GM23248 (cell line): ENCODE measurements around the gene EVA1C.

Source experiments
- EZH2 ChIP-seq: fragments of 200-600 bp; sonication (generic); IDR thresholded peaks from 2 replicates; pipeline ENCODE4 v1.6.1; 2018; ENCODE audit warnings: antibody characterized with exemption, mild to moderate bottlenecking; ENCODE audit not compliant: insufficient read depth, poor library complexity, severe bottlenecking
- EZH2phosphoT487 ChIP-seq: fragments of 200-600 bp; sonication (generic); IDR thresholded peaks from 2 replicates; pipeline ENCODE4 v1.6.1; 2018; ENCODE audit warnings: antibody characterized with exemption, moderate library complexity, mild to moderate bottlenecking, low read depth; ENCODE audit not compliant: insufficient read depth

DNA sequence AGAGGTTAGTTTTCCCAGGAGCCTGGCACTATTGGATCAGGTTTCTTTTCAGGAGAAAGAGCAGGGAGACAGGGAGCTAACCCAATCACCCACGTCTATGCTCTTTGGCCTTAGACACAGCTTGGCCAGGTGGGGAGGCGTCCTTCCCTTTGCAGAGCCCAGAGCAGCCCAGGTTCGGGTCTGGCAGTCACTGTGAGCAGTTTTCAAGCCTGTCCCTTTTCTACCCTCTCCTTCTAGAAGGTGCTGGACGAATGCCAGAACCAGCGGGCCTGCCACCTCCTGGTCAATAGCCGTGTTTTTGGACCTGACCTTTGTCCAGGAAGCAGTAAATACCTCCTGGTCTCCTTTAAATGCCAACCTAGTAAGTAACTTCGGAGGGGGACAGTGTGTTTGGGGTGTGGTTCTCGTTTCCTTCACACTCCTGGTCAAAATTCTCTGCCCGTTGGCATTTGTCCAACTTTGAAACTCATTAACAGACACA is 44.9 kb downstream of the EVA1C start:
- no peak for TF ChIP-seq EZH2phosphoT487
- TF ChIP-seq EZH2, result no peak
